Endothelial cell of umbilical vein (primary cell): Measurements from ENCODE around the gene LRRC10B. TPM values are rescaled to one million over a fixed set of nuclear protein-coding genes. Genes with fewer than 3 reads are reported as not detected.

Experiments
- BruUV-seq: library from RNA; stranded (reverse); fragments of 400-500 nt; replicated peaks from 2 replicates; lab custom pipeline; 2021; lab: Mats Ljungman, UMichigan
- CTCF ChIA-PET: fragments of 300-600, 350-600 bp; sonication (Branson Sonifier 250); formaldehyde crosslinking; loops from one replicate; lab custom pipeline; 2021; ENCODE audit warnings: antibody characterized with exemption, inconsistent platforms; lab: Charles Lee
- POLR2A ChIA-PET: fragments of 300-600, 350-600 bp; sonication (Branson Sonifier 250); formaldehyde crosslinking; loops from one replicate; lab custom pipeline; 2021; ENCODE audit warnings: antibody characterized with exemption, inconsistent platforms; lab: Charles Lee
- DNase-seq: peaks from one replicate; pipeline ENCODE4 v3.0.0-alpha.2; 2011; ENCODE audit warnings: low read depth, low spot score
- FAIRE-seq: peaks from 2 replicates; lab custom pipeline; 2011; peaks lifted over from hg19 to GRCh38; lab: Jason Lieb, UNC
- H2AFZ ChIP-seq: 2 replicates; pipeline ENCODE4 v1.6.0; 2012; ENCODE audit warnings: low read depth, low read length, control low read depth, inconsistent platforms
- H3K27ac ChIP-seq: 2 replicates; pipeline ENCODE4 v1.5.1; 2011; ENCODE audit warnings: low read depth, mild to moderate bottlenecking, control low read depth, low read length, moderate library complexity; ENCODE audit not compliant: insufficient read depth
- H3K27me3 ChIP-seq, 2 experiments: 2 replicates each; pipeline versions ENCODE4 v1.6.0 to v1.6.1; 2011; ENCODE audit warnings: low read length in 2 of 2, mixed read lengths in 1 of 2; ENCODE audit not compliant: control insufficient read depth in 2 of 2, insufficient read depth in 2 of 2
- H3K36me3 ChIP-seq, 2 experiments: 2 replicates in 1 of 2; 3 replicates in 1 of 2; pipeline ENCODE4 v1.5.1; 2011; ENCODE audit warnings: low read length in 2 of 2, mild to moderate bottlenecking in 1 of 2, moderate library complexity in 1 of 2; ENCODE audit not compliant: control insufficient read depth in 2 of 2, insufficient read depth in 2 of 2; ENCODE audit errors: extremely low read depth in 1 of 2
- H3K4me1 ChIP-seq: 3 replicates; pipeline ENCODE4 v1.5.1; 2011; ENCODE audit warnings: mild to moderate bottlenecking, low read length; ENCODE audit not compliant: control insufficient read depth, insufficient read depth; ENCODE audit errors: extremely low read depth
- H3K4me2 ChIP-seq: 2 replicates; pipeline ENCODE4 v1.6.1; 2011; ENCODE audit warnings: low read length, control low read depth, mixed read lengths; ENCODE audit not compliant: insufficient read depth
- H3K4me3 ChIP-seq, 3 experiments: fragments of 200-600 bp in 1 of 3; sonication (generic), shearing (Covaris generic) in 1 of 3; replicated peaks in 1 of 3; 2 replicates each; pipeline ENCODE4 v1.5.1; 2011 to 2016; ENCODE audit warnings: control low read depth in 3 of 3, low read length in 3 of 3, mild to moderate bottlenecking in 2 of 3, inconsistent platforms in 1 of 3, low read depth in 1 of 3, moderate library complexity in 1 of 3; ENCODE audit not compliant: insufficient read depth in 1 of 3
- H3K79me2 ChIP-seq: 2 replicates; pipeline ENCODE4 v1.6.0; 2012; ENCODE audit warnings: low read length, inconsistent platforms; ENCODE audit not compliant: control insufficient read depth, insufficient read depth
- H3K9ac ChIP-seq: replicated peaks from 2 replicates; pipeline ENCODE3; 2011; ENCODE audit warnings: low read length, control low read depth; ENCODE audit not compliant: insufficient read depth; ENCODE audit errors: extremely low read depth
- H3K9me1 ChIP-seq: replicated peaks from 3 replicates; pipeline ENCODE4 v1.6.0; 2011; ENCODE audit warnings: mild to moderate bottlenecking, low read length; ENCODE audit not compliant: control insufficient read depth, insufficient read depth; ENCODE audit errors: extremely low read depth
- H3K9me3 ChIP-seq: replicated peaks from 2 replicates; pipeline ENCODE4 v1.5.1; 2012; ENCODE audit warnings: low read length, inconsistent platforms; ENCODE audit not compliant: control insufficient read depth, insufficient read depth
- H4K20me1 ChIP-seq: replicated peaks from 2 replicates; pipeline ENCODE3; 2011; ENCODE audit warnings: mild to moderate bottlenecking, low read length; ENCODE audit not compliant: control insufficient read depth, insufficient read depth; ENCODE audit errors: extremely low read depth
- EZH2 ChIP-seq: IDR thresholded peaks from 2 replicates; pipeline ENCODE4 v1.6.1; 2012; ENCODE audit warnings: borderline replicate concordance, low read depth, mild to moderate bottlenecking, moderate library complexity, low read length, inconsistent platforms; ENCODE audit not compliant: severe bottlenecking
- FOS ChIP-seq: IDR thresholded peaks from 2 replicates; pipeline ENCODE4 v1.6.1; 2011; ENCODE audit warnings: mild to moderate bottlenecking, low read length, moderate library complexity, borderline replicate concordance; ENCODE audit not compliant: insufficient read depth
- GATA2 ChIP-seq: IDR thresholded peaks from 2 replicates; pipeline ENCODE4 v1.7.0; 2011; ENCODE audit warnings: low read depth, mild to moderate bottlenecking, moderate library complexity, mixed read lengths, low read length; ENCODE audit not compliant: insufficient read length, insufficient read depth
- JUN ChIP-seq: IDR thresholded peaks from 2 replicates; pipeline ENCODE4 v1.6.1; 2011; ENCODE audit warnings: borderline replicate concordance, low read depth; ENCODE audit not compliant: insufficient read length, insufficient read depth
- MYC ChIP-seq: IDR thresholded peaks from one replicate; pipeline ENCODE4 v1.6.1; 2011; ENCODE audit warnings: mild to moderate bottlenecking, low read depth, low read length
- POLR2A ChIP-seq: IDR thresholded peaks from 2 replicates; pipeline ENCODE4 v1.6.1; 2012; ENCODE audit warnings: low read depth, mild to moderate bottlenecking, control low read depth, low read length
- POLR2AphosphoS5 ChIP-seq: IDR thresholded peaks from 2 replicates; pipeline ENCODE4 v1.6.1; 2012; ENCODE audit warnings: low read depth, mild to moderate bottlenecking, control low read depth, low read length, moderate library complexity; ENCODE audit not compliant: insufficient read depth
- dilution Hi-C: fragments of 300-500 bp; cut with MboI; formaldehyde crosslinking; loops from one replicate; pipeline ENCODE4 v1.15.0; 2019; ENCODE audit warnings: low sequenced_read_pairs; ENCODE audit not compliant: extremely low pct_ligation_motif_present
- intact Hi-C: fragments of 100-400 bp; cut with micrococcal nuclease; formaldehyde crosslinking; loops from one replicate; pipeline ENCODE4 v1.10.0; 2022
- polyA plus RNA-seq, 4 experiments: library from polyadenylated mRNA; depleted of rRNA in 3 of 4; stranded (reverse) in 3 of 4; unstranded in 1 of 4; fragments of >200 nt; gene quantifications; 2 replicates each; pipeline versions ENCODE4 v1.2.1 to v1.2.3, GENCODE V29; 2011 to 2012; ENCODE audit warnings: missing spikeins in 1 of 4
- total RNA-seq: library from RNA; stranded (reverse); gene quantifications from 2 replicates; pipeline ENCODE4 v1.2.3, GENCODE V29; 2021
- TF ChIP-seq, protein P1 (sequence below): IDR thresholded peaks from 2 replicates; pipeline ENCODE4 v1.6.1; 2011; ENCODE audit not compliant: insufficient read depth, insufficient read length
- TF ChIP-seq, protein P2 (sequence below), 2 donors: IDR thresholded peaks; 1 replicate in 1 of 2; 2 replicates in 1 of 2; pipeline ENCODE4 v1.5.1; 2011; ENCODE audit warnings: low read length in 2 of 2, mild to moderate bottlenecking in 2 of 2, moderate library complexity in 2 of 2, control low read depth in 1 of 2, inconsistent platforms in 1 of 2, low read depth in 1 of 2; ENCODE audit not compliant: insufficient read depth in 1 of 2; ENCODE audit errors: extremely low read depth in 1 of 2

LRRC10B gene
- total and polyA plus RNA-seq, 2 donors (not counting 3 experiments of a cell fraction or from before 2014, with no cell fraction given): not detected

DNA sequence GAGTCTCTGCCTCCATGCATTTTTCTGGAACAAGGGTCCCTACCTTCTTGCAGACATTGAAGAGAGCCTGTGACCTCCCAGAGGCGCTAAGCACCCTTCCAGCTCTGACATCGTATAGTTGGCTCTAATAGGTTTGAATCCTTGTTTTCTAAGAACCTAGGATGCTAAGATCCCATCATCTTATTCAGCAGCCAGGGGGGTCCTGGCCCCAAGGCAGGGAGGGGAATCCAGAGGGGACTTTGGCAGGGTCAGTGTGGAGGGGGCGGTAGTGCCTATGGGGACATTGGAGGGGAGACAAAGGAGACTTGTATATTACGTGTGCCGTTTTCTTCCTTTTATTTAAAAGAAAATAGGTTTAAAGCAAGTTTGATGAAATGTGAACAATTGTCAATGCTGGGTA lies 3.4 kb upstream of the LRRC10B start:
- FAIRE-seq: no peak
- CTCF ChIA-PET: interaction anchor here (1.0 to 1.5 kb wide), 3 partner anchors 9 to 28 kb away, joined by 3 to 9 read pairs (median 6); no protein-coding TSS in a partner anchor
- H3K27me3 ChIP-seq: peaks cover 26 to 37% of the 10 kb centered on the region in 2 experiments

DNA sequence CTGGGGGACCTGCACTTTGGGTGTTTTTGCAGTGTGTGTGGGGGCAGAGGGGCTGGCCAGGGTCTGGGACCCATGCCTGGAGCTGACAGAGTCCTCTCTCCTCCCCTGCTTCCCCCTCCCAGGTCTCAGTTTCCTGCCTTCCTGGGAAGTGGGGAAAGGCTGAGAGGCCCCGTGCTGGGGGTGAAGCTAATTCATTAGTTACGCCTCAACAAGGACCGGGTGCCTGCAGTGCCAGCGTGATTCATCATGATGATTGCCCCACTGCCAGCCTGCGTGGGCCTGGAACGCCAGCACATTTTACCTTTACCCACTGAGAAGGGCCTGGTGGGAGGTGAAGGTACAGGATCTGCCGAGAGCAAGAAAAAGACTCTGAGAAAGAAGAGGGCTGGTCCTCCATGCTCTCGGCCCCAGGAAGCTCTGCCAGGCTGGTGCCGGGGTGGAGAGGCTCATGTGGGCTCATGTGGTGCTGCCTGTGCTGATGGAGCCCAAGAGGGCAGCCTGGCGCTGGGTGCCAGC lies 2.9 kb upstream of the LRRC10B start:
- H3K4me3 ChIP-seq: no peak overlapping the region
- H3K27ac ChIP-seq: no peak overlapping the region
- no peaks in the 10 kb centered on the region for H3K9me1 ChIP-seq
- H3K4me1 ChIP-seq: no peaks in the 10 kb centered on the region
- no peaks in the 10 kb centered on the region for H3K79me2 ChIP-seq
- ChIA-PET POLR2A (no interaction called here), CTCF (interaction anchor here (1.0 to 1.5 kb wide), 3 partner anchors 9 to 28 kb away, joined by 3 to 9 read pairs (median 6); no protein-coding TSS in a partner anchor)
- H3K4me2 ChIP-seq: no peak overlapping the region
- H4K20me1 ChIP-seq: no peaks in the 10 kb centered on the region
- FAIRE-seq: no peak
- H3K36me3 ChIP-seq: no peaks in the 10 kb centered on the region
- intact Hi-C loops (no loop called here), dilution Hi-C loops (no loop called here)
- no peak for DNase-seq
- H3K9me3 ChIP-seq: no peaks in the 10 kb centered on the region
- H3K27me3 ChIP-seq: peaks cover 29 to 41% of the 10 kb centered on the region in 2 experiments
- H2AFZ ChIP-seq: no peak overlapping the region
- no peak overlapping the region for H3K9ac ChIP-seq
- BruUV-seq: no TSS peak
- TF ChIP-seq, protein P1, sequence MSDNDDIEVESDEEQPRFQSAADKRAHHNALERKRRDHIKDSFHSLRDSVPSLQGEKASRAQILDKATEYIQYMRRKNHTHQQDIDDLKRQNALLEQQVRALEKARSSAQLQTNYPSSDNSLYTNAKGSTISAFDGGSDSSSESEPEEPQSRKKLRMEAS: no peak
- TF ChIP-seq FOS: no peak
- TF ChIP-seq POLR2AphosphoS5: no peak
- TF ChIP-seq EZH2: no peak
- no peak for TF ChIP-seq GATA2
- TF ChIP-seq MYC: no peak
- no peak for TF ChIP-seq POLR2A
- TF ChIP-seq, protein P2, sequence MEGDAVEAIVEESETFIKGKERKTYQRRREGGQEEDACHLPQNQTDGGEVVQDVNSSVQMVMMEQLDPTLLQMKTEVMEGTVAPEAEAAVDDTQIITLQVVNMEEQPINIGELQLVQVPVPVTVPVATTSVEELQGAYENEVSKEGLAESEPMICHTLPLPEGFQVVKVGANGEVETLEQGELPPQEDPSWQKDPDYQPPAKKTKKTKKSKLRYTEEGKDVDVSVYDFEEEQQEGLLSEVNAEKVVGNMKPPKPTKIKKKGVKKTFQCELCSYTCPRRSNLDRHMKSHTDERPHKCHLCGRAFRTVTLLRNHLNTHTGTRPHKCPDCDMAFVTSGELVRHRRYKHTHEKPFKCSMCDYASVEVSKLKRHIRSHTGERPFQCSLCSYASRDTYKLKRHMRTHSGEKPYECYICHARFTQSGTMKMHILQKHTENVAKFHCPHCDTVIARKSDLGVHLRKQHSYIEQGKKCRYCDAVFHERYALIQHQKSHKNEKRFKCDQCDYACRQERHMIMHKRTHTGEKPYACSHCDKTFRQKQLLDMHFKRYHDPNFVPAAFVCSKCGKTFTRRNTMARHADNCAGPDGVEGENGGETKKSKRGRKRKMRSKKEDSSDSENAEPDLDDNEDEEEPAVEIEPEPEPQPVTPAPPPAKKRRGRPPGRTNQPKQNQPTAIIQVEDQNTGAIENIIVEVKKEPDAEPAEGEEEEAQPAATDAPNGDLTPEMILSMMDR (IDR thresholded peaks at IDR 0.05; ENCODE audit: extremely low read depth in 1 of 2, insufficient read depth in 1 of 2, low read depth in 1 of 2, low read length in 2 of 2): no peak
- no peak for TF ChIP-seq JUN

More for the DNA sequence above, 3.4 kb upstream of the LRRC10B start:
- Histone ChIP-seq H3K9me1 (no peaks in the 10 kb centered on the region), H2AFZ (no peak overlapping the region), H3K27ac (no peak overlapping the region), H3K9ac (no peak overlapping the region), H3K4me3 (no peak overlapping the region), H4K20me1 (no peaks in the 10 kb centered on the region), H3K4me2 (no peak overlapping the region), H3K9me3 (no peaks in the 10 kb centered on the region), H3K36me3 (no peaks in the 10 kb centered on the region), H3K79me2 (no peaks in the 10 kb centered on the region), H3K4me1 (no peaks in the 10 kb centered on the region)
- POLR2A ChIA-PET: no interaction called here
- no TSS peak for BruUV-seq
- no peak for TF ChIP-seq MYC
- TF ChIP-seq EZH2: no peak
- no peak for DNase-seq
- dilution Hi-C loops: no loop called here
- intact Hi-C loops: no loop called here
